IMR-90 (cell line): ENCODE data around the gene STARD7. TPM values are rescaled to one million over a fixed set of nuclear protein-coding genes. Genes with fewer than 3 reads are reported as not detected.

Source experiments
- ATAC-seq: fragments of 200-7000 bp; cut with Tn5 transposase; 2 replicates; pipeline ENCODE4 v1.9.1; 2020; ENCODE audit warnings: low read depth, mild to moderate bottlenecking, moderate library complexity
- BruUV-seq: library from RNA; stranded (reverse); fragments of 400-500 nt; replicated peaks from 2 replicates; lab custom pipeline; 2021; lab: Mats Ljungman, UMichigan
- CTCF ChIA-PET: fragments of 300-600 bp; formaldehyde crosslinking; extraction: SDS; loops from one replicate; lab custom pipeline; 2021; ENCODE audit warnings: antibody characterized with exemption; lab: Yijun Ruan, JAX
- POLR2A ChIA-PET: fragments of 300-600 bp; sonication (Branson Sonifier 250); formaldehyde crosslinking; loops from one replicate; lab custom pipeline; 2022; ENCODE audit warnings: antibody characterized with exemption; ENCODE audit not compliant: unreplicated experiment; lab: Charles Lee
- DNase-seq: peaks from one replicate; pipeline ENCODE4 v3.0.0; 2013
- H2AFZ ChIP-seq: replicated peaks from 2 replicates; pipeline ENCODE3; 2013; ENCODE audit warnings: low read length, mild to moderate bottlenecking; ENCODE audit not compliant: poor library complexity
- H2AK5ac ChIP-seq: 2 replicates; pipeline ENCODE4 v1.6.1; 2013; ENCODE audit warnings: low read depth, low read length, inconsistent platforms
- H2AK9ac ChIP-seq: replicated peaks from 2 replicates; pipeline ENCODE3; 2013; ENCODE audit warnings: mild to moderate bottlenecking, low read depth, low read length, moderate library complexity; ENCODE audit not compliant: poor library complexity
- H2BK120ac ChIP-seq: 2 replicates; pipeline ENCODE4 v1.6.1; 2013; ENCODE audit warnings: low read depth, low read length, inconsistent platforms
- H2BK15ac ChIP-seq: 3 replicates; pipeline ENCODE4 v1.6.1; 2013; ENCODE audit warnings: low read depth, low read length, inconsistent platforms
- H2BK20ac ChIP-seq: 2 replicates; pipeline ENCODE4 v1.6.1; 2013; ENCODE audit warnings: low read depth, mild to moderate bottlenecking, inconsistent platforms, low read length, moderate library complexity
- H2BK5ac ChIP-seq: 2 replicates; pipeline ENCODE4 v1.6.1; 2013; ENCODE audit warnings: mild to moderate bottlenecking, low read depth, low read length, inconsistent platforms; ENCODE audit not compliant: poor library complexity, severe bottlenecking
- H3K14ac ChIP-seq: replicated peaks from 2 replicates; pipeline ENCODE4 v1.6.1; 2013; ENCODE audit warnings: low read depth, low read length, inconsistent platforms
- H3K18ac ChIP-seq: 2 replicates; pipeline ENCODE4 v1.6.1; 2013; ENCODE audit warnings: low read depth, low read length, control low read depth
- H3K23ac ChIP-seq: 2 replicates; pipeline ENCODE4 v1.6.1; 2013; ENCODE audit warnings: low read depth, low read length, inconsistent platforms
- H3K27ac ChIP-seq: 2 replicates; pipeline ENCODE4 v1.5.1; 2013; ENCODE audit warnings: mild to moderate bottlenecking, control low read depth, low read length; ENCODE audit not compliant: insufficient read depth
- H3K27me3 ChIP-seq: 2 replicates; pipeline ENCODE4 v1.6.1; 2013; ENCODE audit warnings: low read length; ENCODE audit not compliant: control insufficient read depth, insufficient read depth
- H3K36me3 ChIP-seq: 2 replicates; pipeline ENCODE4 v1.6.1; 2013; ENCODE audit warnings: low read length, mixed read lengths; ENCODE audit not compliant: control insufficient read depth, insufficient read depth
- H3K4ac ChIP-seq: 2 replicates; pipeline ENCODE4 v1.6.1; 2013; ENCODE audit warnings: low read depth, low read length, inconsistent platforms
- H3K4me1 ChIP-seq: 2 replicates; pipeline ENCODE4 v1.6.1; 2013; ENCODE audit warnings: low read length, mixed read lengths; ENCODE audit not compliant: control insufficient read depth, insufficient read depth
- H3K4me2 ChIP-seq: 2 replicates; pipeline ENCODE4 v1.6.1; 2013; ENCODE audit warnings: low read depth, mild to moderate bottlenecking, control low read depth, low read length, moderate library complexity
- H3K4me3 ChIP-seq: 2 replicates; pipeline ENCODE4 v1.5.1; 2013; ENCODE audit warnings: low read depth, mild to moderate bottlenecking, control low read depth, low read length, moderate library complexity; ENCODE audit not compliant: insufficient read depth
- H3K56ac ChIP-seq: 2 replicates; pipeline ENCODE4 v1.6.1; 2013; ENCODE audit warnings: low read length, inconsistent platforms; ENCODE audit not compliant: insufficient read depth; ENCODE audit errors: extremely low read depth
- H3K79me1 ChIP-seq, 2 experiments: 2 replicates each; pipeline ENCODE4 v1.6.1; 2013; ENCODE audit warnings: low read length in 2 of 2, inconsistent platforms in 1 of 2, low read depth in 1 of 2
- H3K9ac ChIP-seq: 2 replicates; pipeline ENCODE4 v1.6.1; 2013; ENCODE audit warnings: low read depth, low read length, control low read depth
- H3K9me1 ChIP-seq: 2 replicates; pipeline ENCODE4 v1.6.1; 2013; ENCODE audit warnings: low read length, inconsistent platforms; ENCODE audit not compliant: insufficient read depth
- H3K9me3 ChIP-seq: 2 replicates; pipeline ENCODE4 v1.6.1; 2013; ENCODE audit warnings: low read length; ENCODE audit not compliant: control insufficient read depth, insufficient read depth
- H4K20me1 ChIP-seq: 2 replicates; pipeline ENCODE4 v1.6.1; 2013; ENCODE audit warnings: low read length, inconsistent platforms; ENCODE audit not compliant: insufficient read depth
- H4K5ac ChIP-seq: 2 replicates; pipeline ENCODE4 v1.6.1; 2013; ENCODE audit warnings: mild to moderate bottlenecking, low read depth, low read length, control low read depth
- H4K8ac ChIP-seq, 2 experiments: 2 replicates each; pipeline ENCODE4 v1.6.1; 2013; ENCODE audit warnings: low read depth in 2 of 2, low read length in 2 of 2, control low read depth in 1 of 2, inconsistent platforms in 1 of 2
- H4K91ac ChIP-seq: 2 replicates; pipeline ENCODE4 v1.6.1; 2013; ENCODE audit warnings: low read depth, low read length, inconsistent platforms; ENCODE audit not compliant: insufficient read depth
- BHLHE40 ChIP-seq: fragments of 150-350 bp; IDR thresholded peaks from 2 replicates; pipeline ENCODE4 v1.6.1; 2016; ENCODE audit warnings: mild to moderate bottlenecking, low read depth, low read length
- CEBPB ChIP-seq: IDR thresholded peaks from 2 replicates; pipeline ENCODE4 v1.6.1; 2012; ENCODE audit warnings: low read depth, low read length, improper control_type of control experiment
- CHD1 ChIP-seq: IDR thresholded peaks from 2 replicates; pipeline ENCODE4 v1.6.1; 2012; ENCODE audit warnings: low read depth, low read length, improper control_type of control experiment
- FOS ChIP-seq: fragments of 150-350 bp; IDR thresholded peaks from 2 replicates; pipeline ENCODE4 v1.6.1; 2016; ENCODE audit warnings: low read depth, low read length
- MAFK ChIP-seq: IDR thresholded peaks from 2 replicates; pipeline ENCODE4 v1.6.1; 2012; ENCODE audit warnings: low read depth, low read length, improper control_type of control experiment
- MAZ ChIP-seq: IDR thresholded peaks from 2 replicates; pipeline ENCODE4 v1.6.1; 2012; ENCODE audit warnings: low read depth, mild to moderate bottlenecking, low read length, improper control_type of control experiment, moderate library complexity, borderline replicate concordance
- MXI1 ChIP-seq: IDR thresholded peaks from 2 replicates; pipeline ENCODE4 v1.6.1; 2012; ENCODE audit warnings: low read depth, mild to moderate bottlenecking, low read length, moderate library complexity, borderline replicate concordance
- NFE2L2 ChIP-seq: fragments of 150-350 bp; IDR thresholded peaks from 2 replicates; pipeline ENCODE4 v1.6.1; 2016; ENCODE audit warnings: low read depth, mild to moderate bottlenecking, low read length
- POLR2A ChIP-seq: IDR thresholded peaks from 2 replicates; pipeline ENCODE4 v1.6.1; 2012; ENCODE audit warnings: mild to moderate bottlenecking, low read depth, low read length
- RAD21 ChIP-seq: IDR thresholded peaks from 2 replicates; pipeline ENCODE4 v1.6.1; 2012; ENCODE audit warnings: low read length, improper control_type of control experiment
- RCOR1 ChIP-seq: IDR thresholded peaks from 2 replicates; pipeline ENCODE4 v1.6.1; 2012; ENCODE audit warnings: mild to moderate bottlenecking, low read length, improper control_type of control experiment; ENCODE audit not compliant: insufficient replicate concordance
- RFX5 ChIP-seq: IDR thresholded peaks from 2 replicates; pipeline ENCODE4 v1.8.0; 2012; ENCODE audit warnings: low read depth, mild to moderate bottlenecking, low read length, moderate library complexity
- SMC3 ChIP-seq: fragments of 150-350 bp; IDR thresholded peaks from 2 replicates; pipeline ENCODE4 v1.6.1; 2016; ENCODE audit warnings: low read depth, mild to moderate bottlenecking, antibody characterized with exemption, low read length, moderate library complexity
- WGBS, 2 experiments: methylation state at CpG; one replicate each; pipeline versions ENCODE4 v1.1.5 to v1.1.7; 2013; ENCODE audit warnings: missing lambda C conversion rate in 2 of 2; ENCODE audit not compliant: insufficient read length in 1 of 2; ENCODE audit errors: extremely low coverage in 2 of 2; 5-methylcytosine and 5-hydroxymethylcytosine counted together
- dilution Hi-C: fragments of 300-500 bp; cut with HindIII; formaldehyde crosslinking; loops from one replicate; pipeline ENCODE4 v1.14.3; 2018; ENCODE audit warnings: low sequenced_read_pairs; ENCODE audit not compliant: unreplicated experiment
- in situ Hi-C: fragments of 300-500 bp; cut with MboI; formaldehyde crosslinking; loops from 3 replicates; pipeline ENCODE4 v1.14.3; 2019; ENCODE audit warnings: low sequenced_read_pairs, inconsistent platforms, mixed read lengths
- intact Hi-C: fragments of 100-400 bp; cut with micrococcal nuclease; formaldehyde crosslinking; loops from 2 replicates; pipeline ENCODE4 v1.10.0; 2022
- polyA plus RNA-seq, 3 experiments: library from polyadenylated mRNA; depleted of rRNA; stranded (reverse); fragments of >200 nt; gene quantifications; 2 replicates each; pipeline ENCODE4 v1.2.3, GENCODE V29; 2012; ENCODE audit warnings: low replicate concordance in 1 of 3
- total RNA-seq: library from RNA; depleted of rRNA; stranded (reverse); fragments of >200 nt; gene quantifications from 2 replicates; pipeline ENCODE4 v1.2.3, GENCODE V29; 2012
- TF ChIP-seq, protein P1 (sequence below): fragments of 150-350 bp; IDR thresholded peaks from 2 replicates; pipeline ENCODE4 v1.6.1; 2016; ENCODE audit warnings: low read depth, mild to moderate bottlenecking, low read length, moderate library complexity, borderline replicate concordance
- TF ChIP-seq, protein P2 (sequence below): fragments of 150-350 bp; IDR thresholded peaks from 2 replicates; pipeline ENCODE4 v1.6.1; 2017; ENCODE audit warnings: mild to moderate bottlenecking, antibody characterized with exemption, low read length, low read depth
- TF ChIP-seq, protein P3 (sequence below): conservative IDR thresholded peaks from 2 replicates; pipeline ENCODE4 v1.5.1; 2012; ENCODE audit warnings: mild to moderate bottlenecking, low read depth, low read length, improper control_type of control experiment

Gene STARD7
- total and polyA plus RNA-seq, 2 of the 4 experiments (the other 2 are of a cell fraction): 61.7 to 138 TPM

GRCh38 chr2:96175951-96176350 is 32.7 kb downstream of the STARD7 start:
- H4K20me1 ChIP-seq: no peaks in the 10 kb centered on the region
- no peak overlapping the region for H3K4ac ChIP-seq
- no peak overlapping the region for H4K8ac ChIP-seq
- no peak overlapping the region for H3K9ac ChIP-seq
- H3K27me3 ChIP-seq: no peaks in the 10 kb centered on the region
- H3K36me3 ChIP-seq: no peaks in the 10 kb centered on the region
- H2BK15ac ChIP-seq: no peak overlapping the region
- no peak overlapping the region for H4K5ac ChIP-seq
- H3K4me3 ChIP-seq: no peak overlapping the region
- H2AFZ ChIP-seq: peak overlapping the region; percentile 67
- no CpG with 5 or more reads among the region's 6 CpGs for WGBS, 2 experiments
- no peaks in the 10 kb centered on the region for H3K9me3 ChIP-seq
- ChIA-PET POLR2A (no interaction called here), CTCF (no interaction called here)
- H2BK20ac ChIP-seq: no peak overlapping the region
- H3K14ac ChIP-seq: no peak overlapping the region
- BruUV-seq: no TSS peak
- DNase-seq (peak; percentile 89), ATAC-seq (peak; percentile 93)
- H2AK5ac ChIP-seq: no peak overlapping the region
- no peaks in the 10 kb centered on the region for H3K79me1 ChIP-seq
- no peak overlapping the region for H2BK5ac ChIP-seq
- H3K27ac ChIP-seq: no peak overlapping the region
- peaks cover 2% of the 10 kb centered on the region; the same call in 1 of the 2 replicates for H3K4me1 ChIP-seq
- TF ChIP-seq NFE2L2: no peak
- TF ChIP-seq, protein P1, sequence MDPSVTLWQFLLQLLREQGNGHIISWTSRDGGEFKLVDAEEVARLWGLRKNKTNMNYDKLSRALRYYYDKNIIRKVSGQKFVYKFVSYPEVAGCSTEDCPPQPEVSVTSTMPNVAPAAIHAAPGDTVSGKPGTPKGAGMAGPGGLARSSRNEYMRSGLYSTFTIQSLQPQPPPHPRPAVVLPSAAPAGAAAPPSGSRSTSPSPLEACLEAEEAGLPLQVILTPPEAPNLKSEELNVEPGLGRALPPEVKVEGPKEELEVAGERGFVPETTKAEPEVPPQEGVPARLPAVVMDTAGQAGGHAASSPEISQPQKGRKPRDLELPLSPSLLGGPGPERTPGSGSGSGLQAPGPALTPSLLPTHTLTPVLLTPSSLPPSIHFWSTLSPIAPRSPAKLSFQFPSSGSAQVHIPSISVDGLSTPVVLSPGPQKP: no peak
- TF ChIP-seq POLR2A: no peak
- no peak for TF ChIP-seq RFX5
- no peak for TF ChIP-seq MAFK
- no peak for TF ChIP-seq BHLHE40
- no peak for TF ChIP-seq SMC3
- TF ChIP-seq MXI1: no peak
- TF ChIP-seq, protein P2, sequence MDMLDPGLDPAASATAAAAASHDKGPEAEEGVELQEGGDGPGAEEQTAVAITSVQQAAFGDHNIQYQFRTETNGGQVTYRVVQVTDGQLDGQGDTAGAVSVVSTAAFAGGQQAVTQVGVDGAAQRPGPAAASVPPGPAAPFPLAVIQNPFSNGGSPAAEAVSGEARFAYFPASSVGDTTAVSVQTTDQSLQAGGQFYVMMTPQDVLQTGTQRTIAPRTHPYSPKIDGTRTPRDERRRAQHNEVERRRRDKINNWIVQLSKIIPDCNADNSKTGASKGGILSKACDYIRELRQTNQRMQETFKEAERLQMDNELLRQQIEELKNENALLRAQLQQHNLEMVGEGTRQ: peak; percentile 25; the same call in 1 of the 2 replicates
- TF ChIP-seq MAZ: no peak
- TF ChIP-seq, protein P3, sequence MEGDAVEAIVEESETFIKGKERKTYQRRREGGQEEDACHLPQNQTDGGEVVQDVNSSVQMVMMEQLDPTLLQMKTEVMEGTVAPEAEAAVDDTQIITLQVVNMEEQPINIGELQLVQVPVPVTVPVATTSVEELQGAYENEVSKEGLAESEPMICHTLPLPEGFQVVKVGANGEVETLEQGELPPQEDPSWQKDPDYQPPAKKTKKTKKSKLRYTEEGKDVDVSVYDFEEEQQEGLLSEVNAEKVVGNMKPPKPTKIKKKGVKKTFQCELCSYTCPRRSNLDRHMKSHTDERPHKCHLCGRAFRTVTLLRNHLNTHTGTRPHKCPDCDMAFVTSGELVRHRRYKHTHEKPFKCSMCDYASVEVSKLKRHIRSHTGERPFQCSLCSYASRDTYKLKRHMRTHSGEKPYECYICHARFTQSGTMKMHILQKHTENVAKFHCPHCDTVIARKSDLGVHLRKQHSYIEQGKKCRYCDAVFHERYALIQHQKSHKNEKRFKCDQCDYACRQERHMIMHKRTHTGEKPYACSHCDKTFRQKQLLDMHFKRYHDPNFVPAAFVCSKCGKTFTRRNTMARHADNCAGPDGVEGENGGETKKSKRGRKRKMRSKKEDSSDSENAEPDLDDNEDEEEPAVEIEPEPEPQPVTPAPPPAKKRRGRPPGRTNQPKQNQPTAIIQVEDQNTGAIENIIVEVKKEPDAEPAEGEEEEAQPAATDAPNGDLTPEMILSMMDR: no peak
- 0 out of 2 replicates have a peak, but pooled peaks have one; percentile 2 for TF ChIP-seq RAD21
- no peak for TF ChIP-seq RCOR1
- no peak for TF ChIP-seq CHD1
- TF ChIP-seq FOS: peak; percentile 50
- TF ChIP-seq CEBPB: no peak
- H2AK9ac ChIP-seq: no peak overlapping the region
- 0 out of 2 replicates have a peak, but pooled peaks cover 3% of the 10 kb centered on the region for H3K9me1 ChIP-seq
- dilution Hi-C loops: no loop called here
- H3K18ac ChIP-seq: no peak overlapping the region
- intact Hi-C loops: no loop called here
- no peak overlapping the region for H3K23ac ChIP-seq
- 0 out of 2 replicates have a peak overlapping the region, but pooled peaks have one; percentile 11 for H3K4me2 ChIP-seq
- H3K56ac ChIP-seq: no peak overlapping the region
- in situ Hi-C loops: no loop called here
- no peak overlapping the region for H2BK120ac ChIP-seq
- no peak overlapping the region for H4K91ac ChIP-seq
